KMS-11 (cell line): ENCODE data around the gene CRTC1.

Source experiments
- H2AFZ ChIP-seq: fragments of 200-600 bp; sonication (generic); 2 replicates; pipeline ENCODE4 v1.6.1; 2016; ENCODE audit warnings: antibody characterized with exemption, mixed run types, low read depth
- H3K27ac ChIP-seq: fragments of 200-600 bp; sonication (generic); 2 replicates; pipeline ENCODE4 v1.6.1; 2016; ENCODE audit warnings: mild to moderate bottlenecking, mixed run types
- H3K27me3 ChIP-seq: fragments of 200-600 bp; sonication (generic); 2 replicates; pipeline ENCODE4 v1.6.1; 2017; ENCODE audit warnings: mild to moderate bottlenecking, low read depth, mixed run types, moderate library complexity; ENCODE audit not compliant: insufficient read depth
- H3K36me3 ChIP-seq: fragments of 200-600 bp; sonication (generic); 2 replicates; pipeline ENCODE4 v1.6.1; 2017; ENCODE audit warnings: mild to moderate bottlenecking, mixed run types; ENCODE audit not compliant: insufficient read depth
- H3K4me1 ChIP-seq: fragments of 200-600 bp; sonication (generic); 2 replicates; pipeline ENCODE4 v1.6.1; 2016; ENCODE audit warnings: mild to moderate bottlenecking, low read depth, mixed run types; ENCODE audit not compliant: poor library complexity, severe bottlenecking
- H3K4me2 ChIP-seq: fragments of 200-600 bp; sonication (generic); 2 replicates; pipeline ENCODE4 v1.7.0; 2016; ENCODE audit warnings: mild to moderate bottlenecking, mixed run types
- H3K4me3 ChIP-seq: fragments of 200-600 bp; sonication (generic); IDR thresholded peaks from 2 replicates; pipeline ENCODE4 v1.6.1; 2017; ENCODE audit warnings: low read depth, low read length, mixed read lengths; ENCODE audit not compliant: insufficient read depth
- H3K79me2 ChIP-seq: fragments of 200-600 bp; sonication (generic); 2 replicates; pipeline ENCODE4 v1.6.1; 2016; ENCODE audit warnings: low read depth, mixed run types; ENCODE audit not compliant: insufficient read depth
- H3K9ac ChIP-seq: fragments of 200-600 bp; sonication (generic); 2 replicates; pipeline ENCODE4 v1.6.1; 2016; ENCODE audit warnings: mild to moderate bottlenecking, mixed run types
- H4K20me1 ChIP-seq: fragments of 200-600 bp; sonication (generic); 2 replicates; pipeline ENCODE4 v1.6.1; 2016; ENCODE audit warnings: mild to moderate bottlenecking, mixed run types; ENCODE audit not compliant: insufficient read depth
- CTCF ChIP-seq: fragments of 200-600 bp; sonication (generic); conservative IDR thresholded peaks from 2 replicates; pipeline ENCODE4 v1.6.1; 2017; ENCODE audit warnings: low read depth, mild to moderate bottlenecking, antibody characterized with exemption, low read length, moderate library complexity, mixed read lengths

Gene CRTC1

GRCh38 chr19:18774107-18774506 is 90.6 kb downstream of the CRTC1 start:
- no peaks in the 10 kb centered on the region for H3K36me3 ChIP-seq
- H3K79me2 ChIP-seq = no peaks in the 10 kb centered on the region
- H3K4me1 ChIP-seq = peaks cover 9% of the 10 kb centered on the region
- H3K9ac ChIP-seq = no peak overlapping the region
- H3K27ac ChIP-seq = no peak overlapping the region
- no peaks in the 10 kb centered on the region for H4K20me1 ChIP-seq
- H2AFZ ChIP-seq = no peak overlapping the region
- H3K4me2 ChIP-seq = no peak overlapping the region
- TF ChIP-seq CTCF = no peak
- no peak overlapping the region for H3K4me3 ChIP-seq
- no peaks in the 10 kb centered on the region for H3K27me3 ChIP-seq

DNA sequence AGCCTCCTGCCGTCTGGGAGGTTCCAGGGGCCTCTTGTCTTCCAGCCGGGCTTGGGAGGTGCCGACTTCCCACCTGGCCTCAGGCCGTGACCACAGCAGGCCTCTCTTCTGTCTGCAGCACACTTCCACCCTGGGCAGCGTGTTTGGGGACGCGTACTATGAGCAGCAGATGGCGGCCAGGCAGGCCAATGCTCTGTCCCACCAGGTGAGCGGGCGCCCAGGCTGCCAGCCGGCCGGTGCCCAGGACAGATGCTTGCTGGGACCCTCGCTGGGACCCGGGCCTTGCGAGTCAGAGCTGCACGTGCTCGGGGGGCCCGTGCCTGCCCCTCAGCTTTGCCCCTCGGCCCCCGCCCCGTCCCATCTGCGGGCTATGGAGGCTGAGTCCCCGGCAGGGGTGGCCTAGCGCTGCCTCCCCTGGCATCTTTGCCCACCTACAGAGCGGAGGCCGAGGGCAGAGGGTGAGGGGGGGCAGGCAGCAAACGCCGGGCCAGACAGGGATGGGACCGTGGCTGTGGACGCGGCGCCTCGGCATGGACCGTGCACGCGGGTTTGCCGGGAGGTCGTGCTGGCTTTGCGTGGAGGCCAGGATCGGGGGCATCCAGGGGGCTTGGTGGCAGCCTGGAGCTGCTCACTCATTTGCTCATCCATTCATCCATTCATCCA is 91.4 kb downstream of the CRTC1 start:
- Histone ChIP-seq H3K36me3 (no peaks in the 10 kb centered on the region), H4K20me1 (no peaks in the 10 kb centered on the region), H3K27me3 (no peaks in the 10 kb centered on the region; the same call in 1 of the 2 replicates), H3K4me1 (peaks cover 9% of the 10 kb centered on the region), H3K79me2 (no peaks in the 10 kb centered on the region), H3K9ac (no peak overlapping the region), H3K4me3 (no peak overlapping the region), H3K27ac (no peak overlapping the region), H3K4me2 (no peak overlapping the region), H2AFZ (no peak overlapping the region)
- no peak for TF ChIP-seq CTCF

DNA sequence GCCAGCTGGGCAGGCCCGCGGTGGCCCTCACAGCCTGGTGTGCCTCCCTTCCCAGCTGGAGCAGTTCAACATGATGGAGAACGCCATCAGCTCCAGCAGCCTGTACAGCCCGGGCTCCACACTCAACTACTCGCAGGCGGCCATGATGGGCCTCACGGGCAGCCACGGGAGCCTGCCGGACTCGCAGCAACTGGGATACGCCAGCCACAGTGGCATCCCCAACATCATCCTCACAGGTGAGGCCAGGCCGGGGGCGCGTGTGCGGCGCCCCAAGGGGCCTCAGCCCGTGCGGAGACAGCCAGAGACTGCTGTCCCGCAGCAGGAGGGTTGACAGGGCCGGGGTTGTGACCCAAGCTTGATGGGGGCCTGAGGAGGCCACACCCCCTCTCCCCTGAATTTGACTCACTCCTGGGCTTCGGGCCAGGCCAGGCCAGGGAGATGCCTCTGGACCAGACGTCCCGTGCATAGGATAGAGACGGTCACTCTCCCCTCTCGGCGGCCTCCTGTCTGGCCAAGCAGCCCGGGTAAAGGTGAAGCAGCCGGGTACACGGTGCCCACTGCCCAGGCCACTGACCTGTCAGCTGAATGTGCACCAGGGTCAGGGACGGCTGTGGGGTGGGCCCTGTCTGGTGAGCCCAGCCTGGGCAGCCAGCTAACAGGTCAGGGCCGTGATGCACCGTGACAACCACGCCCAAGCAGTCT is 92.3 kb downstream of the CRTC1 start:
- no peak overlapping the region for H3K9ac ChIP-seq

DNA sequence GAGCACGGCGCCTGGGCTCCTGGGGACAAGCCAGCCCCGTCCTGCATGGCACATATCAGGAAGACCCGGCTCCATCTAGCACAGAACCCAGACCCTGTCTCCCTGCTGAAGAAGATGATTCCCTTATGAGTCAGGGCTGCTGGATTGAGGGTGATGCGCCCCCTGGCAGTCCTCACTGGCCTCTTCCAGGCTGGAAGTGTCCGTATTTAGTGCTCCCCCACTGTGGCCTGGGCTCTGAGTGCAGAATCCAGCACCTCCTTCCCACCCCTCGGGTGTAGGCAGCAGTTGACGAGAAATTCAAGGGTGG is 92.8 kb downstream of the CRTC1 start:
- TF ChIP-seq CTCF = no peak
- Histone ChIP-seq H3K9ac (no peak overlapping the region), H3K4me1 (peaks cover 9% of the 10 kb centered on the region), H3K79me2 (no peaks in the 10 kb centered on the region), H2AFZ (no peak overlapping the region), H3K27me3 (no peaks in the 10 kb centered on the region; the same call in 1 of the 2 replicates), H3K36me3 (no peaks in the 10 kb centered on the region), H3K4me3 (no peak overlapping the region), H3K27ac (no peak overlapping the region), H3K4me2 (no peak overlapping the region), H4K20me1 (no peaks in the 10 kb centered on the region)

More for the DNA sequence above, 92.3 kb downstream of the CRTC1 start:
- Histone ChIP-seq H3K79me2 (no peaks in the 10 kb centered on the region), H3K36me3 (no peaks in the 10 kb centered on the region), H3K27ac (no peak overlapping the region), H4K20me1 (no peaks in the 10 kb centered on the region), H3K27me3 (no peaks in the 10 kb centered on the region; the same call in 1 of the 2 replicates), H3K4me2 (no peak overlapping the region), H3K4me1 (peaks cover 9% of the 10 kb centered on the region), H2AFZ (no peak overlapping the region), H3K4me3 (no peak overlapping the region)
- no peak for TF ChIP-seq CTCF
